Measurements from ENCODE around the gene ITPRIPL2. TPM values are rescaled to one million over a fixed set of nuclear protein-coding genes. Genes with fewer than 3 reads are reported as not detected.
A peak's percentile ranks its signal among the peaks of the same experiment; 100 is the strongest.

ITPRIPL2 gene
- total and polyA plus RNA-seq, 2 of the 13 experiments (the other 11 are each of a cell fraction or from before 2014, with no cell fraction given) = 5.9 to 12.6 TPM

GRCh38 chr16:19123535-19124178 is 9.9 kb downstream of the ITPRIPL2 start (continued):
- TF ChIP-seq AHR (CRISPR knock-in tag; IDR thresholded peaks at IDR 0.05) (no peak), NONO (IDR thresholded peaks at IDR 0.05) (no peak), NONO (CRISPR knock-in tag; conservative IDR thresholded peaks at IDR 0.05) (peak; percentile 83), ZNF569 (CRISPR knock-in tag; IDR thresholded peaks at IDR 0.05; ENCODE audit: borderline replicate concordance) (no peak), SOX6 (IDR thresholded peaks at IDR 0.05) (no peak), SOX6 (CRISPR knock-in tag; IDR thresholded peaks at IDR 0.05) (peak; percentile 63), ZNF225 (CRISPR knock-in tag; IDR thresholded peaks at IDR 0.05) (no peak), GPN1 (CRISPR knock-in tag; IDR thresholded peaks at IDR 0.05; ENCODE audit: borderline replicate concordance) (no peak), ZNF550 (CRISPR knock-in tag; IDR thresholded peaks at IDR 0.05; ENCODE audit: borderline replicate concordance) (no peak), AKAP8 (CRISPR knock-in tag; IDR thresholded peaks at IDR 0.05) (0 out of 2 replicates have a peak, but pooled peaks have one; percentile 75), SMC3 (IDR thresholded peaks at IDR 0.05; ENCODE audit: low read length) (peak; percentile 44; the same call in 1 of the 2 replicates), PRDM10 (CRISPR knock-in tag; IDR thresholded peaks at IDR 0.05; ENCODE audit: low read depth) (0 out of 2 replicates have a peak, but pooled peaks have one; percentile 22), HNF4G (IDR thresholded peaks at IDR 0.05; ENCODE audit: borderline replicate concordance, low read depth, low read length) (peak; percentile 93), HNF4G (CRISPR knock-in tag; IDR thresholded peaks at IDR 0.05; ENCODE audit: borderline replicate concordance, low read depth) (no peak), ZNF574 (CRISPR knock-in tag; IDR thresholded peaks at IDR 0.05) (0 out of 2 replicates have a peak, but pooled peaks have one; percentile 16), SUZ12 (IDR thresholded peaks at IDR 0.05; ENCODE audit: low read depth, low read length) (no peak), GABPA (IDR thresholded peaks at IDR 0.05; ENCODE audit: low read depth, low read length) (no peak), GABPA (CRISPR knock-in tag; IDR thresholded peaks at IDR 0.05; ENCODE audit: low read depth) (no peak), ZNF780A (CRISPR knock-in tag; IDR thresholded peaks at IDR 0.05) (0 out of 2 replicates have a peak, but pooled peaks have one; percentile 49), FOXK2 (IDR thresholded peaks at IDR 0.05) (no peak), ZKSCAN5 (CRISPR knock-in tag; IDR thresholded peaks at IDR 0.05) (no peak), SRSF4 (IDR thresholded peaks at IDR 0.05; ENCODE audit: low read depth, low read length, poor library complexity, severe bottlenecking) (no peak), ZNF484 (CRISPR knock-in tag; IDR thresholded peaks at IDR 0.05; ENCODE audit: borderline replicate concordance, low read depth) (no peak), ASH2L (IDR thresholded peaks at IDR 0.05; ENCODE audit: insufficient read length, low read depth, low read length) (no peak), ATAD3A (CRISPR knock-in tag; IDR thresholded peaks at IDR 0.05) (no peak), CENPT (CRISPR knock-in tag; IDR thresholded peaks at IDR 0.05; ENCODE audit: low read depth) (no peak; the same call in 1 of the 2 replicates), ZNF605 (CRISPR knock-in tag; IDR thresholded peaks at IDR 0.05) (0 out of 2 replicates have a peak, but pooled peaks have one; percentile 44)

Data from HepG2 (cell line).